Calu3 (cell line): ENCODE results near the gene IER3. TPM values are rescaled to one million over a fixed set of nuclear protein-coding genes. Genes with fewer than 3 reads are reported as not detected.

ENCODE experiments used
- BruUV-seq: library from RNA; stranded (reverse); fragments of 400-500 nt; replicated peaks from 2 replicates; lab custom pipeline; 2021; lab: Mats Ljungman, UMichigan
- CTCF ChIA-PET: fragments of 300-600 bp; sonication (Branson Sonifier 250); formaldehyde crosslinking; loops from one replicate; lab custom pipeline; 2022; ENCODE audit warnings: antibody characterized with exemption; lab: Charles Lee
- DNase-seq: peaks from one replicate; pipeline ENCODE4 v3.0.0; 2022
- H3K27ac Mint-ChIP-seq: one replicate; pipeline ENCODE4 v1.8.0; 2022; ENCODE audit warnings: mixed read lengths; ENCODE audit not compliant: unreplicated experiment
- H3K27me3 Mint-ChIP-seq: one replicate; pipeline ENCODE4 v1.8.0; 2022; ENCODE audit warnings: mixed read lengths; ENCODE audit not compliant: unreplicated experiment
- H3K36me3 Mint-ChIP-seq: one replicate; pipeline ENCODE4 v1.8.0; 2022; ENCODE audit warnings: mild to moderate bottlenecking, moderate library complexity, mixed read lengths; ENCODE audit not compliant: insufficient read depth, unreplicated experiment
- H3K4me1 Mint-ChIP-seq: one replicate; pipeline ENCODE4 v1.8.0; 2022; ENCODE audit warnings: mild to moderate bottlenecking, low read depth, mixed read lengths; ENCODE audit not compliant: unreplicated experiment
- H3K4me3 Mint-ChIP-seq: one replicate; pipeline ENCODE4 v1.8.0; 2022; ENCODE audit warnings: mild to moderate bottlenecking, low read depth, moderate library complexity, mixed read lengths; ENCODE audit not compliant: unreplicated experiment
- H3K9me3 Mint-ChIP-seq: one replicate; pipeline ENCODE4 v1.8.0; 2022; ENCODE audit warnings: low read depth, mixed read lengths; ENCODE audit not compliant: unreplicated experiment
- intact Hi-C: fragments of 100-400 bp; cut with micrococcal nuclease; formaldehyde crosslinking; loops from one replicate; pipeline ENCODE4 v1.10.0; 2022; ENCODE audit not compliant: unreplicated experiment
- total RNA-seq: library from RNA; stranded (reverse); gene quantifications from 2 replicates; pipeline ENCODE4 v1.2.3, GENCODE V29; 2022
- TF ChIP-seq, protein P1 (sequence below): fragments of 200-600 bp; IDR thresholded peaks from one replicate; pipeline ENCODE4 v1.8.0; 2022; ENCODE audit warnings: antibody characterized with exemption; ENCODE audit not compliant: unreplicated experiment

IER3 gene
- total RNA-seq, 1 experiment from 2014 or later: 458 TPM

GRCh38 chr6:30707281-30707850, 37.0 kb downstream of the IER3 start:
- DNase-seq: peak; percentile 56
- Mint-ChIP-seq H3K27me3 (no peaks in the 10 kb centered on the region), H3K4me1 (peaks cover 44% of the 10 kb centered on the region), H3K9me3 (no peaks in the 10 kb centered on the region), H3K27ac (peak overlapping the region; percentile 4), H3K4me3 (peak overlapping the region; percentile 3), H3K36me3 (peaks cover 58% of the 10 kb centered on the region)
- BruUV-seq: no TSS peak
- TF ChIP-seq, protein P1, sequence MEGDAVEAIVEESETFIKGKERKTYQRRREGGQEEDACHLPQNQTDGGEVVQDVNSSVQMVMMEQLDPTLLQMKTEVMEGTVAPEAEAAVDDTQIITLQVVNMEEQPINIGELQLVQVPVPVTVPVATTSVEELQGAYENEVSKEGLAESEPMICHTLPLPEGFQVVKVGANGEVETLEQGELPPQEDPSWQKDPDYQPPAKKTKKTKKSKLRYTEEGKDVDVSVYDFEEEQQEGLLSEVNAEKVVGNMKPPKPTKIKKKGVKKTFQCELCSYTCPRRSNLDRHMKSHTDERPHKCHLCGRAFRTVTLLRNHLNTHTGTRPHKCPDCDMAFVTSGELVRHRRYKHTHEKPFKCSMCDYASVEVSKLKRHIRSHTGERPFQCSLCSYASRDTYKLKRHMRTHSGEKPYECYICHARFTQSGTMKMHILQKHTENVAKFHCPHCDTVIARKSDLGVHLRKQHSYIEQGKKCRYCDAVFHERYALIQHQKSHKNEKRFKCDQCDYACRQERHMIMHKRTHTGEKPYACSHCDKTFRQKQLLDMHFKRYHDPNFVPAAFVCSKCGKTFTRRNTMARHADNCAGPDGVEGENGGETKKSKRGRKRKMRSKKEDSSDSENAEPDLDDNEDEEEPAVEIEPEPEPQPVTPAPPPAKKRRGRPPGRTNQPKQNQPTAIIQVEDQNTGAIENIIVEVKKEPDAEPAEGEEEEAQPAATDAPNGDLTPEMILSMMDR: no peak
- CTCF ChIA-PET: interaction anchor here (1.1 to 1.6 kb wide), 5 partner anchors 10 to 28 kb away, joined by 4 to 5 read pairs (median 4); partner anchors contain the start of gene MDC1
- intact Hi-C loops: no loop called here

GRCh38 chr6:30705620-30706019, 38.7 kb downstream of the IER3 start:
- Mint-ChIP-seq H3K36me3 (peaks cover 57% of the 10 kb centered on the region), H3K27me3 (no peaks in the 10 kb centered on the region), H3K27ac (no peak overlapping the region), H3K4me1 (peaks cover 34% of the 10 kb centered on the region), H3K4me3 (no peak overlapping the region), H3K9me3 (no peaks in the 10 kb centered on the region)
- CTCF ChIA-PET: interaction anchor here (0.6 kb wide), 1 partner anchor 59 kb away, joined by 4 read pairs; no protein-coding TSS in a partner anchor
- intact Hi-C loops: no loop called here
- no TSS peak for BruUV-seq
- TF ChIP-seq, protein P1: no peak
- no peak for DNase-seq

DNA sequence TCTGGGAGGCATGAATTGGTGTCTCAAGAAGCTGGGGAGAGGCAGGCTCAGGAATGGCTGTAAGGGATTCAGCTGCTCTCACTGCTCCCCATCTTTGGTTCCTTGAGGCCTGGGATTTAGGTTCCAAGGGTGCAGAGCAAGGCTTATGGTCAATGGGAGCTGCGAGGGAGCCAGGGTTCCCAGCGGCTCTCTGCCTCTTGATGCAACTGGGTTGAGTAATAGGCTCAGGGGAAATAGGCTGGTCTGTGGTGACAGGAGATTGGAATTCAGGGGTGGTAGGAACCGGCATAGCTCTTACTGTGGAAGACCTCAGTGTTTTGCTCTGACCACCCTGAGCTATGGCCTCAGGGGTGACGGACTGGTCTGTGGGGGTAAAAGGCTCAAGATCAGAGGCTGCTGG, 40.5 kb downstream of the IER3 start:
- Mint-ChIP-seq H3K27ac (no peak overlapping the region), H3K36me3 (peaks cover 53% of the 10 kb centered on the region), H3K27me3 (no peaks in the 10 kb centered on the region), H3K9me3 (no peaks in the 10 kb centered on the region), H3K4me1 (peaks cover 23% of the 10 kb centered on the region), H3K4me3 (no peak overlapping the region)
- TF ChIP-seq, protein P1: no peak
- CTCF ChIA-PET: interaction anchor here (1.1 kb wide), 1 partner anchor 14 kb away, joined by 5 read pairs; the partner anchor contains the start of gene MDC1
- no TSS peak for BruUV-seq
- intact Hi-C loops: no loop called here
- no peak for DNase-seq

DNA sequence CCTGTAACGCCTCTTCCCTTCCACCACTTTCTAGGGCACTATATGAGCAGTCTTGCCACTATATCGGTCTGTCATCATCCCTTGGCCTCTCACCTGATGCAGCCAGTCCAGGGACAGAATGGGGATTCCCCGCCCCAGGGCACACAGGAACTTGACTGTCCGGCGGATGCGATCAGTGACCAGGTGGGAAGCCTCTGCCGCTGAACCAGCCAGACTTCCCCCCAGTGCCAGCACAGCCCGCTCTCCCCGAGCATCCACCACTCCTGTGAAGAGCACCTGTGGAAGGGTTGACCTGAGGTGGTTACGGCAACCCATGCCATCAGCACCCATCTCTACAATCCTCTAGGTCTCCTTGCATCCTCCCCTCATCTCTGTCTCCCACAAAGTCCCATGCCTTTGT, 41.3 kb downstream of the IER3 start:
- Mint-ChIP-seq H3K4me1 (peaks cover 15% of the 10 kb centered on the region), H3K27me3 (no peaks in the 10 kb centered on the region), H3K4me3 (no peak overlapping the region), H3K36me3 (peaks cover 50% of the 10 kb centered on the region), H3K9me3 (no peaks in the 10 kb centered on the region), H3K27ac (no peak overlapping the region)
- DNase-seq: no peak
- intact Hi-C loops: no loop called here
- CTCF ChIA-PET: no interaction called here
- TF ChIP-seq, protein P1: no peak
- BruUV-seq: no TSS peak
